Smooth muscle cell of trachea (primary cell): ENCODE results near the gene SLCO4C1. TPM values are rescaled to one million over a fixed set of nuclear protein-coding genes. Genes with fewer than 3 reads are reported as not detected.

ENCODE experiments used
- total RNA-seq: library from RNA; depleted of rRNA; stranded (reverse); fragments of >200 nt; gene quantifications from 2 replicates; pipeline ENCODE4 v1.2.1, GENCODE V29; 2014

Gene SLCO4C1, protein sequence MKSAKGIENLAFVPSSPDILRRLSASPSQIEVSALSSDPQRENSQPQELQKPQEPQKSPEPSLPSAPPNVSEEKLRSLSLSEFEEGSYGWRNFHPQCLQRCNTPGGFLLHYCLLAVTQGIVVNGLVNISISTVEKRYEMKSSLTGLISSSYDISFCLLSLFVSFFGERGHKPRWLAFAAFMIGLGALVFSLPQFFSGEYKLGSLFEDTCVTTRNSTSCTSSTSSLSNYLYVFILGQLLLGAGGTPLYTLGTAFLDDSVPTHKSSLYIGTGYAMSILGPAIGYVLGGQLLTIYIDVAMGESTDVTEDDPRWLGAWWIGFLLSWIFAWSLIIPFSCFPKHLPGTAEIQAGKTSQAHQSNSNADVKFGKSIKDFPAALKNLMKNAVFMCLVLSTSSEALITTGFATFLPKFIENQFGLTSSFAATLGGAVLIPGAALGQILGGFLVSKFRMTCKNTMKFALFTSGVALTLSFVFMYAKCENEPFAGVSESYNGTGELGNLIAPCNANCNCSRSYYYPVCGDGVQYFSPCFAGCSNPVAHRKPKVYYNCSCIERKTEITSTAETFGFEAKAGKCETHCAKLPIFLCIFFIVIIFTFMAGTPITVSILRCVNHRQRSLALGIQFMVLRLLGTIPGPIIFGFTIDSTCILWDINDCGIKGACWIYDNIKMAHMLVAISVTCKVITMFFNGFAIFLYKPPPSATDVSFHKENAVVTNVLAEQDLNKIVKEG
- total RNA-seq = not detected in 2 replicates

GRCh38 chr5:102296178-102296817, at the start of gene SLCO4C1:
TSS of gene SLCO4C1 (minus strand) at chr5:102296284. CDS start at chr5:102296262, 22 bp downstream.

Other genes with a start within 250 kb of the SLCO4C1 start
- not detected in 2 replicates for gene SLCO6A1, start 202.7 kb upstream of the SLCO4C1 start, total RNA-seq